Fibroblast of peridontal ligament (primary cell): ENCODE measurements around the gene TUBA1C.

Experiments
- DNase-seq: peaks from one replicate; pipeline ENCODE4 v3.0.0-alpha.2; 2010; ENCODE audit errors: extremely low read depth

The TUBA1C gene

DNA sequence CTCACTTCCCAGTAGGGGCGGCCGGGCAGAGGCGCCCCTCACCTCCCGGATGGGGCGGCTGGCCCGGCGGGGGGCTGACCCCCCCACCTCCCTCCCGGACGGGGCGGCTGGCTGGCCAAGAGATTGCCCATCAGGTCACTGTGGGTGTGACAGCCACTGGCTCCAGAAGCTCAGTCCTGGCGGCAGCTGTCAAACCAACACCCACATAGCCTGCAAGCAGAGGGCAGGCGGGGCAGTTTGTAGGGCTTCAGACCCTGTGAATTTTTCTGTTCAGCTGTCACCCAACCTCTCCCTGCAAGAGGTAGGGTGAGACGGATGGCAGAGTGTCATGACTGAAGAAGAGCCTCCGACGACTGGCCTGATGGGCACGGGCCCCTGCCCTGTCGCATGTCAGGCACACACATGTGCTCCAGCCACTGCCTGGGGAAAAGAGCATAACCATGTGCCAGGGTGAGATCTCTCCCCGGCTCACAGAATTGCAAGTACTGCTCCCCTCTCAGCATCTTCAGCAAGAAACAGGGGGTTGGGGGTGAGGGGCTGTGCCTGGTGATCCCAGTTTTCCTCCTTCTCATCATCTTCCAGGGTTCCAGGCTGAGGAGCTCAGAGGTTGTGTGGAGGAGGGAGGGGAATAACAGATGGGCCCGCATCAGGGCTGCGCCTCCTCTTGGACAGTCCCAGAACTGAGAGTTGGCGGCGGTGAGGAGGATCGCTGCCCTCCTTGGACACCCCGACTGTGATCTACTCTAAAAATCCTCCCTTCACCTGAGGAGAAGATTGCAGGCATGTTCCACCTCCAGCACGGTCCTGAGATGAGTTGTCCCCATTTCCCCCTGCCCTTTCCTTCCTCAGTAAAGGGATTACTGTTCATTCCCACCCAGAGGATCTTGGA, 18.9 kb downstream of the TUBA1C start:
- no peak for DNase-seq

DNA sequence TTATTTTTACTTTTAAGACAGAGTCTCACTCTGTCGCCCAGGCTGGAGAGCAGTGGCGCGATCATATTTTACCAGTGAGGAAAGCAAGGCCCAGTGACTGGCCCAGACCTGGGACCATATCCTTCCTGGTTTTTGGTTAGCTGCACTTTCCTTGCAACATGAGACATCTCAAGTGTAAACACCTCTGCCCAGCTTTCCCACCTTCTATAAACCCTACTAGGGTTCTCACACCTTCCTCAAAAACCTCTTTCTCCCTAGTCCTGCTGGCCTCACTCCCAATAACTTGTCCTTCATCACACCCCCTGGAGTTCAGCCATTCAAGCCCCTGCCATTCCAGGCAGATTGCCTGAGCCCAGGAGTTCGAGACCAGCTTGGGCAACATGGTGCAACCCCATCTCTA, 19.8 kb downstream of the TUBA1C start:
- DNase-seq, result no peak

DNA sequence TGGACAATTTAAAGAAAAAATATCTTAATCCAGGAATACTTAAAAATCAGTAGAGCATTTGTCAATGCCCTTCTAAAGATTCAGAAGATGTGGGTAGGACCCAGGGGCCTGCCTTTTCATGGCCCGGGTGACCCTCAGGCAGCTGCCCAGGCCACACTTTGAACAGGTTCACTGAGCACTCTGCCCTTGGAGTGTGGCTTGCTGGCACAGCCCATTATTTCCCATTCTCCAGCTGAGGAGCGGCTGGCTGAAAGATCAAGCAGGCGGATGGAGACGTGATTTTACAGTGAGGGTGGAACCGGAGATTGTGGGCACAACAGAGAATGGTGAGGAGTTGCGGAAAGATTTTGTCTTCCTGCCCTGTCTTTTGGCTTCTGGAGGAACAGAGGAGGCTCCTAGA, 23.0 kb downstream of the TUBA1C start:
- no peak for DNase-seq

DNA sequence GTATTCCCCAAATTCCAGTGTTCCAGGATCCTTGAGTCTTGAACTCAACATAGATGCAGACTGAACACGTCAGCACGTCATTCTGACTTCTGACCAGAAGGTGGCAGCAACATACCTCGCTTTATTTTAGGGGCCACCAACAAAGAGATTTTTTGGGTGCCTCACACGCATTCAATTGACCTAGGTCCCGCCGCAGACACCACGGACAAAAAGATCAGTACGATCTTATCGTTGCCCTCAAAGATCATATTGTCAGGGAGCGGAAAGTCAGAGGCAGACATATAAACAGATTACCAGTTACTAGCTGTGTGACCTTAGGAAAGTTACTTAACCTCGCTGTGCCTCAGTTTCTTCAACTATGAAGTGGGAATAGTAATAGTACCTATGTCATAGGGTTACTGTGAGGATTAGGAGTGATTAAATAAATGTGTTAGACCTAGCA, 23.6 kb downstream of the TUBA1C start:
- peak; percentile 71 for DNase-seq

DNA sequence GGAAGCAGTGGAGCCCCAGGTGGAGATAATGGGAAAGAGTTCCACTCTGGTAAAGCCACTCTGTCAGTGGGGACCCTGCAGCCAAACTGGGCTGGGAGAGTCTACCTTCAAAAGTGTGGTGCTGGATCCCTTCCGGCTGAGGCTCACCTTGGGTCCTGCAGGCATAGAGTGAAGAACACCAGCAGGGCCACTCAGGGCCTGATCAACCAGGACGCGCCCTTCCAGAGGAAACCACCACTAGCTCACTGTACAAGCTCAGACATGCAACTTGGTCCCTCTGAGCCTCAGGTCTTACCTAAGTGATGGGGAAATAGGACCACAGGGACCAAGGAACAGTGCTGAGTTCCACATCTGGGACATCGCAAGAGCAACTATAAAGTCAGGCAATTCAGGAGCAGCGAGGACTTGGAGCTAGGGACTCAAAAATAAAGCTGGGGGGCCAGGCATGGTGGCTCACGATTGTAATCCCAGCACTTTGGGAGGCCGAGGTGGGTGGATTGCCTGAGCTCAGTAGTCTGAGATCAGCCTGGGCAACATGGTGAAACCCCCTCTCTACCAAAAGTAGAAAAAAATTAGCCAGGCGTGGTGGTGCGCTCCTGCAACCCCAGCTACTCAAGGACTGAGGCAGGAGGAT, 24.2 kb downstream of the TUBA1C start:
- DNase-seq, result no peak

DNA sequence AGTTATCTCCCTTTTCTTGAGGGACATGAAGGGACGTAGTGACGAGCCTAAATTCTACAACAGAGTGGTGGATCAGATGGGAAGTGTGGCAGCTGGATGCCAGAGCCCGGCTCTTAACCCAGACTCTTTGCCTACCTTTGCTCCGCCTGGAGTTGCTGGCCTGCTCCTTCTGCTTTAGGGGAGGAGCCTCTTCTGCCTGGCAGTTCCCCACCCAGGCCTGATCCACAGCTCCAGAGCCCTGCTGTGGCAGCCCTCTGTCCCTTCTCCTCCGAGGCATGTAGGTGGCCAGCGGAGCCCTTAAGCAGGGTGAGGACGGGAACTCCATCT, 27.8 kb downstream of the TUBA1C start:
- DNase-seq, result no peak

DNA sequence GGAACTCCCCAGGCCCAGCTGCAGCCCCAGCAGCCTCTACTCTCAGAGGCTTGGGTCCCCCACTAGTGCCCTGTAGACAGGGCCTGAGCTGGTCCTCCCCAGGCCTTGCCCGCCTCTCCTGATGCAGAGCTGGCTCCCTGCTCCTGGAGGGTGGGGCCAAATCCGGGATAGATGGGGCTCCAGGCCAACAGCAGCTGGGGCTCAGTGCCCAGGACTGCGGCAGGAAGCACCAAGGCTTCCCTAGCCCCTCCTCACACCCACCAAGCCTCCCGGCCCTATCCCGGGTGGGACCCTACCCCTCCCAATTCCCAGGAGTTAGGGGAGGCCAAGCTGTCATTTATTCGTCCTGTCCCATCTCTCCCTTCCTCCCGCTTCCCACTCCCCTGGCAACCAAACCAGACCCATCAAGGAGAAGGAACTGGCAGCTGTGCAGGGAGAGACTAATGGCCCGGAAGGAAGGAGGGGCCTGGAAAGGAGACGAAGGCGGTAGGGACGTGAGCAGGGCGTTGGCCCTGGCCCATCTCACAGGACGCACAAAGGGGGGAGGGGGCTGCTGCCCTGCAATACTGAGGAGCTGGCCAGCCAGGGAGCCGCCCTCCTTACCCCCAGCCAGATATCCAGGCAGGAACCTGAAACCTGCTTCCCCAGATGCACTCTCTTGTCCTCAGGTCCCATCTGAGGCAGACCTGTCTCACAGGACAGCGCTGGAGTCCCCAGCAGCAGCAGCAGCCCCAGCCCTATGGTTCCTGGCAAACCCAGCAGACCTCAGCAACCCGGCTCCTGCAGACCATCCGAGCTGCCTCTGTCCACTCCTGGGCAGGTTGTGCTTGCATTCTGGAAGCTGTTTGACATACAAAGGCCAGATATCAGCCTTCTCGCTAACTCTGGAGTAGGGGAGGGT, 28.4 kb downstream of the TUBA1C start:
- no peak for DNase-seq

DNA sequence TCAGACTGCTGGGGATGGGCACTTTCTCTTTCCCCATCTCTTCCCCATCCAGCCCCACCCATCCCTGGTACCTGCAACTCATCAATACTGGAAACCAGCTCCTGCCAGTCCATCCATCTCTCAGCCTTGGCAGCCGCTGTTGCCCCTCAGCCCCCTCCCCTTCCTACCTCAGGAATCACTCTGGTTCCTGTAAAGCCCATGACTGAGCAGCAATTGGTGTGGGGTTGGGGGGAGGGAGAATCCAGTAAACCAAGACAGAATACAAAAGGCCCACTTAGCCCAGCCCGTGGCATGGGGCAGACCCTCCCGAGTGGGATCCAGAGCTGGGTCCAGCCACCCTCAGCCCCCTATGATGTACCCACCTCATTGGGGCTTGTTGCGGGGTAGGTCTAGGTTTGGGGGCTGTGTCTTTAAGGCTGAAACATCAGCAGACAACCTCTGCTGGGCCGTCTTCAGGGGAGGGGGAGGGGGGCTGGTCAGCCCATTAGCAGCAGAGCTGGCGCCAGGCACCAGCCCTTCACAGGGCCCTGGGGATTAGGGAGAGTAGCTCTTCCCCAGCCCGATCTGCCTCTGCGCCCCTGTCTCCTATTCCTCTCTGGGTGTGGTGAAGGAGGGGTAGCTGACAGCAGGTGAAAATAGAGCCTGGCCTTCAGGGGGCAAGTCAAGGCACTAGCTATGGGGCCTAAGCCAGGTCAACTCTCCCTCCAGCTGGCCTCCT, 29.4 kb downstream of the TUBA1C start:
- DNase-seq, result no peak

DNA sequence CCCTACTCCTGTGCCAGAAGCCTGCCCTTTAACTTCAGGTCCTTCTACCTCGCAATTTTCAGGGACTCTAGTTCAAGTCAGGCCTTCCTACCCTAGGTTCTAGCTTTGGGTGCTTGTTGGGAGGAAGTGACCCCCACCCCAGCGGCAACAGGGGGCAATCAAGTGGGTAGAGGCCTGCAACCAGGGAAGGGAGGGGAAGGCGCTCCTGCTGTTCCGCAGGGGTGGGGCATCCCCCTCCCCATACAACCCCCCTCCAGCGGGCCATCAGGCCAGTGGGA, 29.9 kb downstream of the TUBA1C start:
- DNase-seq, result no peak

DNA sequence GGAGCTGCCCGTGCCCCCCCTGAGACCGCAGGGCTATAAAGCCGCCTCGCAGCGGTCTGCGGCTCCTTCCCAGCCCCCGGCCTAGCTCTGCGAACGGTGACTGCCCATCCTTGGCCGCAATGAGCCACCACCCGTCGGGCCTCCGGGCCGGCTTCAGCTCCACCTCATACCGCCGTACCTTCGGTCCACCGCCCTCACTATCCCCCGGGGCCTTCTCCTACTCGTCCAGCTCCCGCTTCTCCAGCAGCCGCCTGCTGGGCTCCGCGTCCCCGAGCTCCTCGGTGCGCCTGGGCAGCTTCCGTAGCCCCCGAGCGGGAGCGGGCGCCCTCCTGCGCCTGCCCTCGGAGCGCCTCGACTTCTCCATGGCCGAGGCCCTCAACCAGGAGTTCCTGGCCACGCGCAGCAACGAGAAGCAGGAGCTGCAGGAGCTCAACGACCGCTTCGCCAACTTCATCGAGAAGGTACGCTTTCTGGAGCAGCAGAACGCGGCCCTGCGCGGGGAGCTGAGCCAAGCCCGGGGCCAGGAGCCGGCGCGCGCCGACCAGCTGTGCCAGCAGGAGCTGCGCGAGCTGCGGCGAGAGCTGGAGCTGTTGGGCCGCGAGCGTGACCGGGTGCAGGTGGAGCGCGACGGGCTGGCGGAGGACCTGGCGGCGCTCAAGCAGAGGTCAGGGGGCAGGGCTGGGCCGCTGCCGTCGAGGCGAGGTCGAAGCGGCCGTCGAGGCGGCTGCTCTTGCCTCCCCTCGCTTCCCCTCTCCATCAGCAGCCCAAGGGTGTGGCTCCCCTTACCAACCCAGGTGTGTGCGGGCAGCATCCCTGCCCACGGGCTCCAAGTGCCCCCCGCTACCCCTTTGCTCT, 30.4 kb downstream of the TUBA1C start, which contains the start of gene PRPH:
TSS of gene PRPH (plus strand) at position 66 of the 855 bp plus-strand sequence. CDS start at position 120, 54 bp downstream.
- DNase-seq, result no peak

DNA sequence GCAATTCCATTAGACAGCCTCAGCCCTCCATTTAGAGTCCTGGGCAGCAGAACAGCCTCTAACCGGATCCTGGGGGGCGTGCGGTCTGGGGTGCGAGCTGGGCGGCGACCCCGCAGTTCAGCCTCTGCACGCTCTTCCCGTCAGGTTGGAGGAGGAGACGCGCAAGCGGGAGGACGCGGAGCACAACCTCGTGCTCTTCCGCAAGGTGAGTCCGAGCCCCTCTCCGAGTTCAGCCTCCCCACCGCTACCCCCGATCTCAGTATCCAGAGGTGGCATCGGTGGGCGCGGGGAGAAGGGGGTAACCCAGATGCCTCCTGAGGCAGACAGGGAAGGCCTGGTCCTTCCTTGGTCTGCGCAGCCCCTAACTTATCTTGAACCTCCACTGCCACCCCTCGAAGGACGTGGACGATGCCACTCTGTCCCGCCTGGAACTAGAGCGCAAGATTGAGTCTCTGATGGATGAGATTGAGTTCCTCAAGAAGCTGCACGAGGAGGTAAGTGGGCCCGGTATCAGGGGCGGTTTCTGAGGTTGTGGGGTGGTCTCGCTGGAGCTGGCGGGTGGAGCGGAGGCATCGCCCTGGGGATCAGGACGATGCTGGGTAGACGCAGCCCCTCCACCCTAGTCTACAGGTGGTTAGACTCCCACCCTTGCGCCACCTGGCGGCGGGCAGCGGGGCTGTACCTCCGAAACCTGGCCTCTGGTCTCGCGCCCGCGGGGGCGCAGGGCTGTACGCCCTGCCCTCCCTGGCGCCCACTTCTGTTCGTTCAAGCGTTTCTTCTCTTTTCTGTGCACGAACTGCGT, 31.4 kb downstream of the TUBA1C start:
- DNase-seq, result no peak

DNA sequence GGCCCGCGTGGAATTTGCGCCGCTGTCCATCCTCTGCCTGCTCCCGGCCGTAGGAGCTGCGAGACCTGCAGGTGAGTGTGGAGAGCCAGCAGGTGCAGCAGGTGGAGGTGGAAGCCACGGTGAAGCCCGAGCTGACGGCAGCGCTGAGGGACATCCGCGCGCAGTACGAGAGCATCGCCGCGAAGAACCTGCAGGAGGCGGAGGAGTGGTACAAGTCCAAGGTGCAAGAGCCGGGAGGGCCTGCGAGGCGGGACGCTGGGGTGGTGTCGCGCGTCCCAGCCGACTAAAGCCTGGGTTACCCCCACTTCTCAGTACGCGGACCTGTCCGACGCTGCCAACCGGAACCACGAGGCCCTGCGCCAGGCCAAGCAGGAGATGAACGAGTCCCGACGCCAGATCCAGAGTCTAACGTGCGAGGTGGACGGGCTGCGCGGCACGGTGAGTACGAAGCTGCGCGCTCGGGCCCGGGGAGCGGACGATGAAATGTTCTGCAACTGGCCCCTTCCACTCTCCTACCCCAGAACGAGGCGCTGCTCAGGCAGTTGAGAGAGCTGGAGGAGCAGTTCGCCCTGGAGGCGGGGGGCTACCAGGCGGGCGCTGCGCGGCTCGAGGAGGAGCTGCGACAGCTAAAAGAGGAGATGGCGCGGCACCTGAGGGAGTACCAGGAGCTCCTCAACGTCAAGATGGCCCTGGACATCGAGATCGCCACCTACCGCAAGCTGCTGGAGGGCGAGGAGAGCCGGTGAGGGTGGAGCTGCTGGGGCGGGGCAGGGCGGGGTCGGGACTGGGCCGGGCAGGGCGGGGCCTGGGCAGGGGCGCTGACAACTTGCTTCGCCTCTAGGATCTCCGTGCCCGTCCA, 32.2 kb downstream of the TUBA1C start:
- no peak for DNase-seq

DNA sequence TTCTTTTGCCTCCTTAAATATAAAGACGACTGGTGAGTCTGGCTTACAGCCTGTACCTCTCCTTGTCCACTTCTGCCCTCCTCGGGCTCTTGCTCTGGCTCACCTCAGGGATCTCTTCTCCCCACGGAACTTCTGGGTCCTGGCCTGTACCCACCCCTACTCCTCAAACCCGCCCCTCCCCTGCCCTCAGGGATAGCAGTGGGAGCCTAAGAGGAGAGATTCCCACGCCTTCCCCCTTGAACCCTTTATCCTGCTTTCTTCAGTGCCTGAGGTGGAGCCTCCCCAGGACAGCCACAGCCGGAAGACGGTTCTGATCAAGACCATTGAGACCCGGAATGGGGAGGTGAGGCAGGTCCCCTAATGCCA, 32.8 kb downstream of the TUBA1C start:
- DNase-seq, result no peak

DNA sequence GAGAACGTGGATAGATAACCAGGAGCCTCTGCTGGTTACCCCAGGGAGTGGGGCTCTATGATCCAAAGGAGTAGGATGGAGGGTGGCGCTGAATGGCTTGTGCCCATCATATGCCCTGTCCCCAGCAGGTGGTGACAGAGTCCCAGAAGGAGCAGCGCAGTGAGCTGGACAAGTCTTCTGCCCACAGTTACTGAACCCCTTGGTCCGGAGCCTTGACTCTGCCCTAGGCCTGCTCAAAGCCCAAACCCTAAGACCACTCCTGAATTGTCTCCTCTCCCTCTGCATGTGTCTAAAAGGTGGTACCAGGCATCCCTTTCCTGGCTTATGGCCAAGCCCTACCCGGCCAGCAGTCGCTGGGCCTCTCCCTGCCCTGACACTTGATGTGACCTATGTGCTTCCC, 33.3 kb downstream of the TUBA1C start:
- DNase-seq, result no peak

DNA sequence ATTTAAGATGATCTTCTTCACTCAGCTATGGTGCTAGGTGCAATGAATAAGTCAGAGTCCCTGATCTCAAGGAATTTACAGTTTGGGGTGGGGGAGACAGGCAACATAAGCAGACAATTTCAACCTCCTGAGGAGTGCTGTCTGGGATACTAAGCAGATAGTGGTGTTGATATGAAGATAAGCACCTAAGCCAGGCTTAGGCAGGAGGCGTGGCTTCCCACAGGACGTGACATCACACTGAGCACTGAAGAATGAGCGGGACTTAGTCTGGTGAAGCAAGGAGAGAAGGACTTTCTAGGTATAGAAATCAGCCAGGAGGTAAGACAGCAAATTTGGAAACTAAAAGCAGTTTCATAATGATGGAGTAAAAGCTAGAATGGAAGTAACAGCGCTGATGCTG, 36.9 kb downstream of the TUBA1C start:
- DNase-seq, result no peak

DNA sequence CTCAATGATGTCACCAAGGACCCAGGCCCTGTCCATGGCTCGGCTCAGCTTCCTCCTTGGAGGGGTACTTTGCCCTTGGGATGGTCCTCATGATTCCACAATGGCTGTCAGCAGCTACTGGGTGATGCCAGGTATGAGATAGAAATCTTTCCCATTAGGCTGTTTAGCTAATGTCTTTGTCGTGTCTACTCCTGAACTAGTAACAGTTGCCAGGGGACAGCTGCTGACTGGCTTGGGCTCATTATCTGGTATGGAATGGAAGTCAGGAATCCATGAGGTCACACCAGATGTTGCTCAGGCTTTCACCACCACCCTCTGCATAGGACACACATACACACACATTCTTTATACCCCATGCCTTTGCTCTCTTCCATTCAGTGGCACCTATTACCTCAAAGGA, 39.3 kb downstream of the TUBA1C start:
- DNase-seq, result peak; percentile 59

DNA sequence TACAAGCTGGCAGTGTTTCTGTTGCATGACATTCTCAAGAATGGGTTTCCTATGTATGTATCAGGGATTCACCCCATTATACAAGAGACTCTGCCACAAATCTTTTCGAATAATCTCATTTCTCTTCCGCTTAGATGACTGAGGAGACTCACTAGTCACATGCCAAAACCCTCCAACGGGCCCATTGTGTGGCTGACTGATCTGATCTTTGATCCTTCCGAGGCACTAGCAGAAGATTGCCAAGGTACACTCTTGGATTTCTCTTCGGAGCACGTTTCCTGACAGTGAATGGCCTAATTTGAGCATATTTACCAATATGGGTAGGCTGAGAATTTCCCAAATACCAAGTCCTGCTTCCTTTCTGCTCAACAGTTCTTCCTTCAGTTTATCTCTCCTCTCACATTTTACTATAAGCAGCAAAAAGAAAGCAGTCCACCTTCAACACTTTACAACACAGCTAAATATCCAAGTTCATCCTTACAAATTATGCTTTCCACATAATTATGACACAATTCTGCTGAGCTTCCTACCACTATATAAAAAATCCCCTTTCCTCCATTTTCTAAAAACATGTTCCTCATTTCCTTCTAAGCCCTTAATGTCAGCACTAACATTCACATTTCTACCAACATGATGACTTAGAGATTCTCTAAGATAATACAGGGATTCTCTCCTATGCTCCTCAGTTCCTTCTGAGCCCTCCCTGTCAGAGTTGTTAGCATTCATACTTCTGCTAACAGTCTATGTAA, 41.1 kb downstream of the TUBA1C start:
- no peak for DNase-seq

DNA sequence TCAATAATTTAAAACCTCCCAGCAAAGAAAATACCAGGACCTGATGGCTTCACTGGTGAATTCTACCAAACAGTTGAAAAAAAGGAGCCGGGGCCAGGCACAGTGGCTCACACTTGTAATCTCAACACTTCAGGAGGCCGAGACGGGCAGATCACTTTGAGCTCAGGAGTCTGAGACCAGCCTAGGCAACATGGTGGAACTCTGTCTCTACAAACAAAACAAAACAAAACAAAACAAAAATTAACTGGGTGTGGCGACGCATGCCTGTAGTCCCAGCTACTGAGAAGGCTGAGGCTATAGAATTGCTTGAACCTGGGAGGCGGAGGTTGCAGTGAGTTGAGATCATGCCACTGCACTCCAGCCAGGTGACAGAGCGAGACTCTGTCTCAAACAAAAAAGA, 44.5 kb downstream of the TUBA1C start:
- no peak for DNase-seq
